Glomerular endothelial cell (primary cell): Measurements from ENCODE around the gene PPM1M. TPM values are rescaled to one million over a fixed set of nuclear protein-coding genes. Genes with fewer than 3 reads are reported as not detected.
"Not testable (repeated sequence)": the region's sequence is repeated elsewhere in the genome, so short reads cannot be mapped to it uniquely, and the experiment has no call there.

Experiments used
- DNase-seq: peaks from one replicate; pipeline ENCODE4 v3.0.0-alpha.2; 2011; ENCODE audit warnings: low read depth, low spot score; ENCODE audit errors: extremely low read depth
- total RNA-seq: library from RNA; depleted of rRNA; stranded (reverse); fragments of >200 nt; gene quantifications from 2 replicates; pipeline ENCODE4 v1.2.3, GENCODE V29; 2015

PPM1M gene
- total RNA-seq, 1 donor from 2014 or later: 7.4 TPM

DNA sequence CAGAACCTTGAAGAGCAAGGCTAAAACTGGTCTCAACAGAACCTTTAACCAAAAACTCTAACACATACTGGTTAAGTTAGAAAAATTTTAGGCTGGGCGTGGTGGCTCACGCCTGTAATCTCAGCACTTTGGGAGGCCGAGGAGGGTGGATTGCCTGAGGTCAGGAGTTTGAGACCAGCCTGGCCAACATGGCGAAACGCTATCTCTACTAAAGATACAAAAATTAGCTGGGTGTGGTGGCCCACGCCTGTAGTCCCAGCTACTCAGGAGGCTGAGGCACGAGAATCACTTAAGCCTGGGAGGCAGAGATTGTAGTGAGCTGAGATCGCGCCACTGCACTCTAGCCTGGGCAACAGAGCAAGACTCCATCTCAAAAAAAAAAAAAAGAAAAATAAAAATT lies 26.6 kb downstream of the PPM1M start:
- DNase-seq: not testable (repeated sequence)

DNA sequence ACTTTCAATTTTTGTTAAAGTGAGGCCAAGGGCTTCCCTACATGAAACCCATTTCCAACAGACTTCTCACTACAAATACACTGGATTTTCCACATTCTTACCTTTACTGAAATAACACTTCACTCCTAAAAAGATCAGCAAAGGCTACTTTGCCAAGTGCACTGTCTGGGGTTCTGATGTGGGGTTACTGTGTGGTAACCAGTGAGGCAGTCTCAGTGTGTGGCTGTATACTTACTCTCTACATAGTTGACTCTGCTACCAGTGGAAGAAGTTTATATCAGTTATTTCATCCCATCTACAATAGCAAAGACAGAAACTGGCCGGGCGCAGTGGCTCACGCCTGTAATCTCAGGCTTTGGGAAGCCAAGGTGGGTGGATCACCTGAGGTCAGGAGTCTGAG lies 27.3 kb downstream of the PPM1M start:
- no peak for DNase-seq

DNA sequence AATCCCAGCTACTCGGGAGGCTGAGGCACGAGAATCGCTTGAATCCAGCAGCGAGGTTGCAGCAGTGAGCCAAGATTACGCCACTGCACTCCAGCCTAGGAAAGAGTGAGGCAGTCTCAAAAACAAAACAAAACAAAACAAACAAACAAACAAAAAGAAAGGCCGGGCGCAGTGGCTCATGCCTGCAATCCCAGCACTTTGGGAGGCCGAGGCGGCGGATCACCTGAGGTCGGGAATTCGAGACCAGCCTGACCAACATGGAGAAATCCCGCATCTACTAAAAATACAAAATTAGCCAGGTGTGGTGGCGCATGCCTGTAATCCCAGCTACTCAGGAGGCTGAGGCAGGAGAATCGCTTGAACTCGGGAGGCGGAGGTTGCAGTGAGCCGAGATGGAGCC lies 29.2 kb downstream of the PPM1M start:
- DNase-seq: not testable (repeated sequence)

DNA sequence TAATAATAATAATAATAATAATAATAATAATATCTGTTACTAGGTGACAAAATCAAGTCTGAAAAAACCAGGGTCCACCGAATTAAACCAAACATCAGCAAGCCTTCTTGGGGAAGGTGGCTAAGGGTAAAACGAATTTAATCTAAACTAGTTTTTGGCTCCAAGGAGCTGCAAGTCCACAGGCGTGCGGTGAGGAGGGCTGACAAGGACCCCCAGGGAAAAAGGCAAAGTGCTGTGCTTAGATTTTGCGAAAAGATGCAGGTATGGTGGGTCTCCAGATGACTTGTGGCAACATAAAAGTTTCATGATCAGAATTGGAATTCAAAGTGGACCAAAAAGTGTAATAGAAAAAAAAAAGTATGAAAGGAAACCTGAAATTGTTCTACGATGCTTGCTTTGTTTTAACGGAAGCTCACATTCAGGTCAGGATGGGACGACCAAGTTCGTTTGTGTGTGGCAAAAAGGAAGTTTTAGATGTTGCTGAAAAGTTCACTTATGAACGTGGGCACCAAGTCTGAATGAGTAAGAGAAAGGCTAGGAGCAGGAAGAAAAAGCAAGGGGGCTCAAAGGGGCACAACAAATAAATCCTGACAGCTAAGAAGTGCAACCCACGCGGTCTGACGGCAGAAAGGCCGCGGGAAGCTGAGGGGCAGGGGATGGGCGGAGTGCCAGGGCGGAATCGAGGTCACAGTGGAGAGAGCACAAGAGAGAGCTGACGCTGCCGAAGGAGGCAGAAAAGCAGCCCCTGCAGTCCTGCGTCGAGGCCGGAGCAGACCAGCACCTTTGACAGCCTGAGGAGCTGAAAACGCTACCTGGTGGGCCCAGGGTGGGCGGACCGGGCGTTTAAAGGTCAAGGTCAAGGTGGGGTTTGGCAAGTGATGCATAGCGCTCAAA lies 31.8 kb downstream of the PPM1M start:
- no peak for DNase-seq

DNA sequence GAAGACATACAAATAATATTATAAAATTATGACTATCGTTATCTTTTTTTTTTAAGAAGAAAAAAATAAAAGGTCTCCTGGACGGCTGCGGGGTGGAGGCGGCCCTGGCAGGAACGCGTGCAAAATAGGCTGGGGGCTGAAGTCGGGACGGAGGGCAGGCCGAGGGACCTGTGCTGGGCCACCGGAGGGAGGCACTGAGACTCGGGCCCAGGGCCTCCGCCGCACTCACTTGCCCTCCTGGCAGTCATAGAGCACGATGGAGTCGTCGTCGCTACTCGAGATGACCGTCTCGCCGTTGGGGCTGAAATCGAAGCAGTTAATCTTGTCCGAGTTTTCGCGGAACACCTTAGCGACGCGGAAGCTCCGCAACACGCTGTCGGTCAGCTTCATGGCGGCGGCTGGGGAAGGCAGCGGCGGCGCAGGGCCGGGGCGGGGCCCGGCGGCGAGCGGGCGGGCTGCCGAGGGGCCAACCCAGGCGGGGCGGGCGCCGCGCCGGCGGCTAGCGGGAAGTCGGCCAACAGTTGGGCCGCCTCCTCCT lies 32.5 kb downstream of the PPM1M start:
- no peak for DNase-seq

DNA sequence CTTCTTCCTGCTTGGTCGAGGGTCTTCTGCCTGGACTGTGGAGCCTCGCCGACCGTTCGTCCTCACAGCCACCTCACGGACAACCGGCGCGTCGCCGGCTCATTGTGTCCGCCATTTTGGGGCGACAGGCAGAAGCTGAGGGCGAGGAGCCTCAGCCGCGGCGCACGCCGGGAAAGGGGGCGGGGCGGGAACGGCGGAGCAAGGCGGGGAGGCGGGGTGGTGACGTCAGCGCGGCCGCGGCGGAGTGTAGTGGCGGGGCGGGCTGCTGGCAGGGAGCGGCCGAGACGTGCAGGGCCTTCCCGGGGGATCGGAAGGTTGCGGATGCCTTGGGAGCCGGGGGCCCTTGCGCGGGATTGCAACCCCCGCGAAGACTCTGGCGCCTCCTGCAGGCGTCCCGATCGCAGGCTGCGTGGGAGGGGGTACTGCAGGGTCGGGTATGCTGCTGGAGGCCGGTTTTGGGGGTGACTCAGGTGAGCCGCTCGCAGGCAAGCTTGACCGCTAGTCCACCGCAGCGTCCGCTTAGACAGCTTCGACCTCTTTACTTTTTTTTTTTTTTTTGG lies 33.0 kb downstream of the PPM1M start, which contains the start of gene WDR82:
TSS of gene WDR82 (minus strand) at position 140 of the 560 bp plus-strand sequence. CDS start 288 bp downstream, outside the sequence.
- no peak for DNase-seq

DNA sequence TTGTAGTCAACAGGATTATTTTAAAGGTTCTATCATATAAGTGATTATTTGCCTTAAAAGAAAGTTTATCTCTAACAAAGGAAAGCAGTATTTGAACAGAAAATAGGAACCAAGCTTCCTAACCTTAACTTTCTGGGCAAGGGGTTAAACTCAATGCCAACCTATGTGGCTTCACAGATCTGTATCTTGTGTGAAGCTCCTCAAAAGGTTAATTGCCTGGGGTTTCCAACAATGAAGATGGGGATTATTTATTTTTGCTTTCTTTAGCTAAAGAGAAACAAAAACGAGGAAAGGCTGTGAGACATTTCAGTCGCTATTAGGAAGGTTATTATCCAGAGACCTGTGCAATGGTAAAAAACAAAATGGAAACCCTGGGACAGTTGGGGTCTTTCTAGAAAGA lies 34.0 kb downstream of the PPM1M start:
- no peak for DNase-seq

DNA sequence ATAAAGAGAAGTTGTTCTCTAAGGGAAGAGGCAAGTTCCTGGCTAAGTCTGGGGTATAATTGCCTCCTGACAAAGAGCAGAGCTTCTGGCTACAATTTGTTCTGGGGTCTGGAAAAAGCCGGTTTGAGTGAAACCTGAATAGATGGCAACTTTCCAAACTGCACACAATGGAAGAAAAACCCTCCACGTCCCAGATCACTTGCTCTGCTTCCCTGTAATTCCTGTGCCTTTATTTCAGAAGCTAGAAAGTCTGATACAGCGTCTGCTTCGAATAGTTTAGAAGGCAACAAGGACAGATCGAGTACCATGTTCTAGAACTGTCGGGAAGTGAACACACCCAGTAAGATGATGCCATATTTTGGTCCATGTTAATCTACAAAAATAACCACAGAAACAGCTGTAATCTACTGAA lies 34.5 kb downstream of the PPM1M start:
- DNase-seq: no peak

DNA sequence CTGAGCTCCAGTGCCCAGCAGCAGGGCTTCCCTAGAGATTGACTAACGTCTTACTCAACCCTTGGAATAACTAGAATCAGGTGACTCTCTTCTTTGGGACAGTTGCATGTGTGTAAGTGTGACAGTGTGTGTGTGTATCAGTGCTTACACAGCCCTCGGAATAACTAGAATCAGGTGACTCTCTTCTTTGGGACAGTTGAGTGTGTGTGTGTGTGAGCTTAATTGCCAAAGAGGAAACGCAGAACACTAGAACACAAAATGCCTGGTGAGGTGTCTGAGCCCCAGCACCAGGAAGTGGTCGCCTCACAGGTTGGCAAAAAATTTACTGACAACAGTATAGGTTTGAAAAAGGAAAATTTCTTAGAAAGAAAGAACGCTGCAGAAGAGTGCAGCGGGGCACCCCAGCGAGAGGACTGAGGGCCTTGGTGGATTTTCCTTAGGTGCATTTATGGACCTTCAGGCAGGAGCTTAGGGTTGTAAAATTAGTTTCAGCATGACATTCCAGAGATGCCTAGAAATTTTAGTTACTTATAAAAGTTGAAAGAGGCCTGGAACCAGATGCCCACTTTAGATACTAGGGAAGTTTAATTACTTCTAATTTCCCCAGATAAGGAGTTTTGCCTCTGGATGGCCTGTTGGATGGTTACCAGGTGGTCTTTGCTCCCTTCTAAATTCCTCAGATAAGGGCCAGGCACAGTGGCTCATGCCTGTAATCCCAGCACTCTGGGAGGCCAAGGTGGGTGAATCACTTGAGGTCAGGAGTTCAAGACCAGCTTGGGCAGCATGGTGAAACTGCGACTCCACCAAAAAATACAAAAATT lies 36.6 kb downstream of the PPM1M start:
- no peak for DNase-seq

DNA sequence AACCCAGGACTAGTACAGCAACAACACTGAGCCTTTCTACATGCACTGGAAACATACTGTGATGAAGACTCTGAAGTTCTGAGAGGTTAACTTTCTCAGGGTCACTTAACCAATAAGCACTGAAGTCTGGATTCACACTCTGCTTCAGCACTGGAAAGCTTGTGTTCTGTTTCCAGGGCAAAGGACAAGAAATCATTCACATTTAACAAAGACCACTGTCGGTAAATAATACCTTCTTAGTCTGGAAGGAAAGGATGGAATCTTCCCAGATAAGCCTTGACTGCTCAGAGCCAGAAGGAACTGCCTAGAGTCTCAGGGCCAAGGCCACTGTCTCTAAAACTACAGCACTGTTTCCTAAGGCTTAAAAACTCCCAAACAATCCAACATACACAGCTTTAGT lies 37.7 kb downstream of the PPM1M start:
- DNase-seq: no peak

DNA sequence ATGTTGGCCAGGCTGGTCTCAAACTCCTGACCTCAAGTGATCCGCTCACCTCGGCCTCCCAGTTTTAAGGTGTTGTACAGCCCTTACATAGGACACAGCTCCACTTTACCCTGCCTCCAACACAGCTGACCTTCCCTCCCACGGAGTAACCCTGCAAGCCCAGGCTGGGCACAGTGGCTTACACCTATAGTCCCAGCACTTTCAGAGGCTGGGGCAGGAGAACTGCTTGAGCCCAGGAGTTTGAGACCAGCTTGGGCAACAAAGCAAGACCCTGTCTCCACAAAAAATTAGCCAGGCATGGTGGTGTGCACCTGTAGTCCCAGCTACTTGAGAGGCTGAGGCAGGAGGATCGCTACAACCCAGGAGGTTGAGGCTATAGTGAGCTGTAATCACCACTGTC lies 38.5 kb downstream of the PPM1M start:
- DNase-seq: not testable (repeated sequence)

DNA sequence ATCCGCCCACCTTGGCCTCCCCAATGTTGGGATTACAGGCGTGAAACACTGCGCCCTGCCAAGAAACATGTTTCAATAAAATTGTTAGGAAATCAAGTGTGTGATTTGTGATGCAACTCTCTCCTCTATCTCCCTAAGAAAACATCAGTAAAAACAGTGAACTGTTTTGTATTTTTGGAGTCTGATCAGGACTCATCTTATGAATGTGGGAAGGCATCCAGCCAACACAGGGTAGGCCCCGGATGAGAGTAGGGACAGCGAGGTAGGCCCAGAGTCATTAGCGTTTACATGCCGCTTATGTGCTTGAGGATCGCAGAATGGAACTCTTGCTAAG lies 41.2 kb downstream of the PPM1M start:
- DNase-seq: no peak

DNA sequence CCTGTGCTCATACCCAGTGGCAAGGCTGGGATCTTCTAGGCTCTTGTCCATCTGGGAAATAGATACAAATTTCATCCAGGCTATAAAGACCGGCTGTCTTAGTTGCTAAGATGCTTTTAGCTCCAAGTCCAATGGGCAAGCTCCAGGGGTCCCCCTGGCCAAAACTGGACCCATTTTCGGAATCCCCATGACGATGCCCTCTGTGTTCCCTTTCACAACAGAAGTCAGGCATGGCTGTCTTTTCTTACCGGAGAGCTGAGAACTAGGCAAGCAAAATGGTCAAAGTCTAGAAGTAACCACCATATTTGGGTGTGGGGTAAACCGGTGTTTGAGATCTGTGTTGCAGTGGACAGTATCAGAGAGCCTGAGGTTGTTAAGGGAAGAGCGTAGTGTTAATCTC lies 43.1 kb downstream of the PPM1M start:
- DNase-seq: no peak

DNA sequence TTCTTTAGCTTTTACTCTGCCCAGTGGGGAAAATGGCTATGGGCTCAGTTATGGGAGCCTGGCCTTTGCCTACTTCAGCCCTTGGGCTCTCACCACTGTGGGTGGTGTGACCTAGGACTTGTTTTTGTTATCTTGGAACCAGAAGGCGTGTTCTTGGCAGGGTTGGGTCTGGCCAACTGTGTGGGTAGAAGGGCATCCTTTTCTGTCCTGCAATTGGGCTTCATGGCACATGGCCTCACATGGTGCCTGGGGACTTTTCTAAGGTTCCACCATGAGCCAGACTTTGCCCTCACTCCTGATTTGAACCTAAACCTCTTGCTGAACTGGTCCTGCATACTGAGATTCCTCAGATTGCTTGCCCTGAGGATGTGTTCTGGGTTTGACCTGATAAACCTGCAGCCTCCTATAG lies 43.8 kb downstream of the PPM1M start:
- DNase-seq: no peak

DNA sequence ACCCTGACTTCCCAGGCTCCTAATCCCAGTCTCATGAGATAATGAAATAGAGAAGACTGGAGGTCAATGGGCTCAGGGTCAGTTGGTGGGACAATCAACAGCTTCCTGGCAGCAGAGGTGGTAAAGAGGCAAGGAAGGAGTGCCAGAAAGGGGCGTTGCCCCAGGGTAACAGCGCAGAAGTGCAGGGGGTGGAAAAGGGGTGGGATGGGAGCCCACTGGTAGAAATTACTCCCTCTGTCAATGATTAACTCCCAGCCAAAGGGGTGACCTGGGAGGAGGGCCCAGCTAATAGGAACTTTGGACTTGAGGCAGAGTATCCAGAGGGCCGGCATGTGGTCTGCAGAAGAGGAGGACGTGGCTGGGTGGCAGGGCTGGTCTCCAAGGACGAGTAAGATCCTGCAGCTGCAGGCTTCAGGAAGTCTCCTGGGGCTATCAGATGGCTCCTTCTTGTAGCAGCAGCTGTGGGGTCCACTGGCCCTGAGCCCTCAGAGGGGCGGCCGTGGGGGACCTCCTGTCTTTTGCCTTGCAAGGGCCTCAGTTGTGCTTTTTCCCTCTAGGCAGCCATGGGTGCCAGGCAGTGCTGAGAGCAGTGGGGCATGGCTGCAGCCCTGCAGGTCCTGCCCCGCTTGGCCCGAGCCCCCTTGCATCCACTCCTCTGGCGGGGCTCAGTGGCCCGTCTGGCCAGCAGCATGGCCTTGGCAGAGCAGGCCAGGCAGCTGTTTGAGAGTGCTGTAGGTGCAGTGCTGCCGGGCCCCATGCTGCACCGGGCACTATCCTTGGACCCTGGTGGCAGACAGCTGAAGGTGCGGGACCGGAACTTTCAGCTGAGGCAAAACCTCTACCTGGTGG lies 44.4 kb downstream of the PPM1M start:
- DNase-seq: no peak

DNA sequence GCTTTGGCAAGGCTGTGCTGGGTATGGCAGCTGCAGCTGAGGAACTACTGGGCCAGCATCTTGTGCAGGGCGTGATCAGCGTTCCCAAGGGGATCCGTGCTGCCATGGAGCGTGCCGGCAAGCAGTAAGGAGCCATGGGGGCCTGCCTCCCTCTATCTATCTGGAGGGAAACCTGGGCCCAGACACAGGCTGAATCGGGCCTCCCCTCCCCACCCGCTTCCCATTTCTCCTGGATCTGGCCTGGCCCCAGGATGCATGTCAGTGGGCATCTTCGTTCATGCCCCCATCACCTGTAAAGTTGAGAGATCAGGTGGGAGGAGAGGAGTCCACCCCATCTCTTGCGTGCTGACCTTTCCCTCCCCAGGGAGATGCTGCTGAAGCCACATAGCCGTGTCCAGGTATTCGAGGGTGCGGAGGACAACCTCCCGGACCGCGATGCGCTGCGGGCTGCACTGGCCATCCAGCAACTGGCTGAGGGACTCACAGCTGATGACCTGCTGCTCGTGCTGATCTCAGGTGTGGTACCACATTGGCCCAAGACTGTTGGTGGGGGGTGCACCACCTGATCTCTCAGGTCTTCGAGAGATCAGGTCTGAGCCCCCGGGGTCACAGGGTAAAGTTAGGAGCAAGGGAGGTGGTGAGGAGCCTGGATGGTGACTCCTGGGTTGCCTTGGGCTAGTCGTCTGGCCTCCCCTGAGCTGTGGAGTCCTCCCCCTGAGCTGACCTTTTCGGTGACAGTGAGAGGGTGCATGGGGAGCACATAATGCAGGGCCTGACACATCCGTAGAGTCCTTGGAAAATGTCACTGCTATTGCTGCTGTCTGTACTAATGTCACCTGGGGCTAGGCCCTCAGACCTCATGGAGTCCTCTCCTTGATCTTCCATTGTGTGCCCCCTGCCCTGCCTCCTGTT lies 45.3 kb downstream of the PPM1M start:
- DNase-seq: no peak

DNA sequence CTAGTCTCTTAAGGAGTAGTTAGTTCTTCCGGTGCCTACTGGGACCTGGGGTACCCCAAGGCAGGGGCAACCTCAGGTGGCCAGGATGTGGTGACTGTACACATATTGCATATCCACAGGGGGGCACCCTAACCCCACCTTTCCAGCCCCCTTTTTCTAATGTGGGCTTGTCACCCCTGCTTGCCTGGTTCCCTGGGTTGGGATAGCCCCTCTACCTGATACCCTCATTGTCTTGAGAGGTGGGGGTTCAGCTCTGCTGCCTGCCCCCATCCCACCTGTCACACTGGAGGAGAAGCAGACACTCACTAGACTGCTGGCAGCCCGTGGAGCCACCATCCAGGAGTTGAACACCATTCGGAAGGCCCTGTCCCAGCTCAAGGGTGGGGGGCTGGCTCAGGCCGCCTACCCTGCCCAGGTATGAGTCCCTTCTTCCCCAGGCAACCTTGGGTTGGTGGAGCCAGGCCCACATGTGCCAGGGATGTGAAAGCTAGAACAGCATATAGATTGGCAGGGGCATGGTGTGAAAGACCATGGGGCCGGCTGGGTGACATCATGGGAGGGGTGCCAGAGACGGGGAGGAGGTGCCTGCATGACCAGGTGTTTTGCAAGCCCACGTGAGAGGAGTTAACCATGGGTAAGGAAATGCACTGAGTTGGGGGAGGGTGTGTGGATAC lies 46.1 kb downstream of the PPM1M start:
- DNase-seq: no peak

DNA sequence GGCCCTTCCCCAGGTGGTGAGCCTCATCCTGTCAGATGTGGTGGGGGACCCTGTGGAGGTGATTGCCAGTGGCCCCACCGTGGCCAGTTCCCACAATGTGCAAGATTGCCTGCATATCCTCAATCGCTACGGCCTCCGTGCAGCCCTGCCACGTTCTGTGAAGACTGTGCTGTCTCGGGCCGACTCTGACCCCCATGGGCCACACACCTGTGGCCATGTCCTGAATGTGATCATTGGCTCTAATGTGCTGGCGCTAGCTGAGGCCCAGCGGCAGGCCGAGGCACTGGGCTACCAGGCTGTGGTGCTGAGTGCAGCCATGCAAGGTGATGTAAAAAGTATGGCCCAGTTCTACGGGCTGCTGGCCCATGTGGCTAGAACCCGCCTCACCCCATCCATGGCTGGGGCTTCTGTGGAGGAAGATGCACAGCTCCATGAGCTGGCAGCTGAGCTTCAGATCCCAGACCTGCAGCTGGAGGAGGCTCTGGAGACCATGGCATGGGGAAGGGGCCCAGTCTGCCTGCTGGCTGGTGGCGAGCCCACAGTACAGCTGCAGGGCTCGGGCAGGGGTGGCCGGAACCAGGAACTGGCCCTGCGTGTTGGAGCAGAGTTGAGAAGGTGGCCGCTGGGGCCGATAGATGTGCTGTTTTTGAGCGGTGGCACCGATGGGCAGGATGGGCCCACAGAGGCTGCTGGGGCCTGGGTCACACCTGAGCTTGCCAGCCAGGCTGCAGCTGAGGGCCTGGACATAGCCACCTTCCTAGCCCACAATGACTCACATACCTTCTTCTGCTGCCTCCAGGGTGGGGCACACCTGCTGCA lies 46.9 kb downstream of the PPM1M start:
- no peak for DNase-seq
